Right renal cortex interstitium (tissue), 3 donors: Measurements from ENCODE around the gene CFAP100. TPM values are rescaled to one million over a fixed set of nuclear protein-coding genes. Genes with fewer than 3 reads are reported as not detected.

Experiments used
- DNase-seq, 3 donors: peaks; one replicate each; pipeline ENCODE4 v3.0.0-alpha.2; 2013; ENCODE audit warnings: low read depth in 3 of 3, low spot score in 2 of 3
- polyA plus RNA-seq, 3 donors: library from polyadenylated mRNA; unstranded; fragments of 120-200 nt; gene quantifications; one replicate each; pipeline ENCODE4 v1.2.1, GENCODE V29; 2013; ENCODE audit not compliant: insufficient read length in 3 of 3

CFAP100 gene
- polyA plus RNA-seq, 3 donors, result 0.53 to 1.1 (median 0.55) TPM

- DNase-seq, result no peak
Measured at GRCh38 chr3:126399351-126399735, 4.6 kb downstream of the CFAP100 start.

- DNase-seq, result no peak
Measured at GRCh38 chr3:126399756-126400155, 5.0 kb downstream of the CFAP100 start.

- DNase-seq, result no peak
Measured at GRCh38 chr3:126401611-126402160, 7.0 kb downstream of the CFAP100 start.

- no peak for DNase-seq
Measured at GRCh38 chr3:126402178-126402577, 7.5 kb downstream of the CFAP100 start.

GRCh38 chr3:126402666-126403302 lies 8.1 kb downstream of the CFAP100 start:
- DNase-seq, result no peak

- no peak for DNase-seq
Measured at GRCh38 chr3:126406389-126407296, 11.9 kb downstream of the CFAP100 start.

- DNase-seq, result no peak
Measured at GRCh38 chr3:126407412-126408044, 12.8 kb downstream of the CFAP100 start.

- no peak for DNase-seq
Measured at GRCh38 chr3:126408099-126408498, 13.4 kb downstream of the CFAP100 start.

- no peak for DNase-seq
Measured at GRCh38 chr3:126412841-126413692, 18.4 kb downstream of the CFAP100 start.

GRCh38 chr3:126413693-126414080 lies 19.0 kb downstream of the CFAP100 start:
- no peak for DNase-seq

GRCh38 chr3:126414406-126414805 lies 19.7 kb downstream of the CFAP100 start:
- no peak for DNase-seq

- DNase-seq, result no peak
Measured at GRCh38 chr3:126414961-126415660, 20.4 kb downstream of the CFAP100 start.

- no peak for DNase-seq
Measured at GRCh38 chr3:126415661-126416591, 21.2 kb downstream of the CFAP100 start.

- DNase-seq, result no peak
Measured at GRCh38 chr3:126416943-126417342, 22.2 kb downstream of the CFAP100 start.

GRCh38 chr3:126417515-126417914 lies 22.8 kb downstream of the CFAP100 start:
- no peak for DNase-seq

- DNase-seq, result no peak
Measured at GRCh38 chr3:126417981-126418530, 23.3 kb downstream of the CFAP100 start.

- no peak for DNase-seq
Measured at GRCh38 chr3:126418661-126419131, 24.0 kb downstream of the CFAP100 start.

- DNase-seq, result no peak
Measured at GRCh38 chr3:126419151-126419703, 24.5 kb downstream of the CFAP100 start.
